Measurements from ENCODE around the gene C11orf86. TPM values are rescaled to one million over a fixed set of nuclear protein-coding genes. Genes with fewer than 3 reads are reported as not detected.
"Not testable (repeated sequence)": the region's sequence is repeated elsewhere in the genome, so short reads cannot be mapped to it uniquely, and the experiment has no call there.

Gene C11orf86
- total RNA-seq, 6 experiments from 2014 or later, result not detected

GRCh38 chr11:67002921-67003411, 27.9 kb downstream of the C11orf86 start:
- intact Hi-C loops (cut with DNase I), result no loop called here
- 23% methylated on average over 2 of the region's 5 CpGs for WGBS (ENCODE audit: insufficient coverage, low coverage, low lambda C conversion rate, missing lambda C conversion rate)
- Histone ChIP-seq H3K9me3 (no peaks in the 10 kb centered on the region), H3K36me3 (no peaks in the 10 kb centered on the region), H3K27ac (peak overlapping the region in 2 of 3 donors; percentile 50 to 54), H3K4me1 (peaks cover 0 to 24% (median 11%) of the 10 kb centered on the region in 4 donors), H3K27me3 (no peaks in the 10 kb centered on the region), H3K4me3 (no peak overlapping the region)
- peak in 2 of 4 donors; percentile 18 to 29 for TF ChIP-seq CTCF (IDR thresholded peaks at IDR 0.05)
- TF ChIP-seq POLR2A (IDR thresholded peaks at IDR 0.05), result no peak
- DNase-seq (peak; percentile 83 to 93 (median 91)), ATAC-seq (peak; percentile 90 to 92 (median 92))

- intact Hi-C loops (cut with DNase I); H3K27ac ChIP-seq; H3K27me3 ChIP-seq; H3K36me3 ChIP-seq; H3K4me3 ChIP-seq; H3K9me3 ChIP-seq; ATAC-seq; DNase-seq: not testable (repeated sequence)
- peaks cover 0 to 24% (median 11%) of the 10 kb centered on the region in 4 donors for H3K4me1 ChIP-seq
- 96% methylated on average over 7 of the region's 8 CpGs for WGBS (ENCODE audit: insufficient coverage, low coverage, low lambda C conversion rate, missing lambda C conversion rate)
Measured at GRCh38 chr11:67005200-67005599, 30.1 kb downstream of the C11orf86 start.

GRCh38 chr11:67006029-67006884, 31.2 kb downstream of the C11orf86 start:
- 78% methylated on average over 8 of the region's 14 CpGs for WGBS (ENCODE audit: insufficient coverage, low coverage, low lambda C conversion rate, missing lambda C conversion rate)
- H3K27me3 ChIP-seq, result no peaks in the 10 kb centered on the region
- H3K9me3 ChIP-seq, result no peaks in the 10 kb centered on the region
- H3K4me1 ChIP-seq, result peaks cover 0 to 24% (median 11%) of the 10 kb centered on the region in 4 donors
- no peak overlapping the region for H3K27ac ChIP-seq
- DNase-seq (no peak), ATAC-seq (no peak)
- intact Hi-C loops (cut with DNase I), result no loop called here
- no peaks in the 10 kb centered on the region for H3K36me3 ChIP-seq
- no peak for TF ChIP-seq POLR2A (IDR thresholded peaks at IDR 0.05)
- no peak for TF ChIP-seq CTCF (IDR thresholded peaks at IDR 0.05)
- no peak overlapping the region for H3K4me3 ChIP-seq

- Histone ChIP-seq H3K4me3 (no peak overlapping the region), H3K9me3 (no peaks in the 10 kb centered on the region), H3K27me3 (no peaks in the 10 kb centered on the region), H3K4me1 (peaks cover 0 to 24% (median 11%) of the 10 kb centered on the region in 4 donors), H3K36me3 (no peaks in the 10 kb centered on the region), H3K27ac (no peak overlapping the region)
- ATAC-seq (no peak), DNase-seq (no peak)
- TF ChIP-seq POLR2A (IDR thresholded peaks at IDR 0.05) (no peak), CTCF (IDR thresholded peaks at IDR 0.05) (no peak)
- intact Hi-C loops (cut with DNase I), result no loop called here
- 84% methylated on average over 2 of the region's 7 CpGs for WGBS (ENCODE audit: insufficient coverage, low coverage, low lambda C conversion rate, missing lambda C conversion rate)
Measured at GRCh38 chr11:67007126-67007525, 32.0 kb downstream of the C11orf86 start.

GRCh38 chr11:67010296-67010905, 35.3 kb downstream of the C11orf86 start:
- ATAC-seq (peak in 3 of 4 donors; percentile 12 to 24 (median 15)), DNase-seq (no peak)
- Histone ChIP-seq H3K9me3 (no peaks in the 10 kb centered on the region), H3K4me3 (no peak overlapping the region), H3K27ac (no peak overlapping the region), H3K27me3 (no peaks in the 10 kb centered on the region), H3K4me1 (no peaks in the 10 kb centered on the region), H3K36me3 (no peaks in the 10 kb centered on the region)
- TF ChIP-seq POLR2A (IDR thresholded peaks at IDR 0.05) (no peak), CTCF (IDR thresholded peaks at IDR 0.05) (no peak)
- intact Hi-C loops (cut with DNase I), result no loop called here
- 91% methylated on average over 4 of the region's 7 CpGs for WGBS (ENCODE audit: insufficient coverage, low coverage, low lambda C conversion rate, missing lambda C conversion rate)

Data from right lobe of liver (tissue), 6 donors.